HG03196 (cell line): Measurements from ENCODE around the gene ANKFN1.
"Not testable (repeated sequence)": the region's sequence is repeated elsewhere in the genome, so short reads cannot be mapped to it uniquely, and the experiment has no call there.

Experiments
- ATAC-seq: cut with Tn5 transposase; IDR thresholded peaks from one replicate; pipeline ENCODE4 v1.9.1; 2021; ENCODE audit not compliant: unreplicated experiment

Gene ANKFN1

GRCh38 chr17:56288786-56289185 lies 135.5 kb downstream of the ANKFN1 start:
- ATAC-seq = not testable (repeated sequence)

GRCh38 chr17:56289321-56289720 lies 136.0 kb downstream of the ANKFN1 start:
- no peak for ATAC-seq

- ATAC-seq = no peak
Measured at GRCh38 chr17:56290101-56290801, 137.0 kb downstream of the ANKFN1 start.

GRCh38 chr17:56290802-56291118 lies 137.5 kb downstream of the ANKFN1 start:
- ATAC-seq = no peak

GRCh38 chr17:56291226-56291805 lies 138.0 kb downstream of the ANKFN1 start:
- ATAC-seq = no peak

GRCh38 chr17:56292010-56292409 lies 138.7 kb downstream of the ANKFN1 start:
- no peak for ATAC-seq

- no peak for ATAC-seq
Measured at GRCh38 chr17:56292578-56292977, 139.3 kb downstream of the ANKFN1 start.

- no peak for ATAC-seq
Measured at GRCh38 chr17:56297184-56297583, 143.9 kb downstream of the ANKFN1 start.

- no peak for ATAC-seq
Measured at GRCh38 chr17:56298846-56299245, 145.6 kb downstream of the ANKFN1 start.

GRCh38 chr17:56300144-56300543 lies 146.9 kb downstream of the ANKFN1 start:
- ATAC-seq = no peak

GRCh38 chr17:56305007-56305406 lies 151.7 kb downstream of the ANKFN1 start:
- ATAC-seq = no peak

- no peak for ATAC-seq
Measured at GRCh38 chr17:56309897-56310296, 156.6 kb downstream of the ANKFN1 start.

GRCh38 chr17:56310782-56311181 lies 157.5 kb downstream of the ANKFN1 start:
- no peak for ATAC-seq

GRCh38 chr17:56313201-56313600 lies 159.9 kb downstream of the ANKFN1 start:
- ATAC-seq = no peak

- ATAC-seq = no peak
Measured at GRCh38 chr17:56314026-56314425, 160.8 kb downstream of the ANKFN1 start.

- no peak for ATAC-seq
Measured at GRCh38 chr17:56314984-56315602, 161.8 kb downstream of the ANKFN1 start.

- ATAC-seq = no peak
Measured at GRCh38 chr17:56316604-56317003, 163.3 kb downstream of the ANKFN1 start.

GRCh38 chr17:56317351-56318208 lies 164.3 kb downstream of the ANKFN1 start:
- ATAC-seq = no peak

GRCh38 chr17:56319531-56319930 lies 166.3 kb downstream of the ANKFN1 start:
- ATAC-seq = no peak

- no peak for ATAC-seq
Measured at GRCh38 chr17:56320443-56320842, 167.2 kb downstream of the ANKFN1 start.

- ATAC-seq = no peak
Measured at GRCh38 chr17:56322991-56323390, 169.7 kb downstream of the ANKFN1 start.

GRCh38 chr17:56324676-56325075 lies 171.4 kb downstream of the ANKFN1 start:
- ATAC-seq = no peak
